A673 (cell line): ENCODE data around the gene FLT4. TPM values are rescaled to one million over a fixed set of nuclear protein-coding genes. Genes with fewer than 3 reads are reported as not detected.
"Not testable (repeated sequence)": the region's sequence is repeated elsewhere in the genome, so short reads cannot be mapped to it uniquely, and the experiment has no call there.

Experiments used
- BruUV-seq: library from RNA; stranded (reverse); fragments of 400-500 nt; replicated peaks from 2 replicates; lab custom pipeline; 2021; lab: Mats Ljungman, UMichigan
- CTCF ChIA-PET: fragments of 300-600 bp; sonication (Branson Sonifier 250); formaldehyde crosslinking; loops from one replicate; lab custom pipeline; 2022; ENCODE audit warnings: antibody characterized with exemption; lab: Charles Lee
- POLR2A ChIA-PET: fragments of 300-600 bp; sonication (Branson Sonifier 250); formaldehyde crosslinking; loops from one replicate; lab custom pipeline; 2022; ENCODE audit warnings: antibody characterized with exemption; ENCODE audit not compliant: low non-redundant PET; lab: Charles Lee
- DNase-seq: peaks from one replicate; pipeline ENCODE4 v3.0.0-alpha.2; 2015; ENCODE audit warnings: low spot score
- H3K27ac ChIP-seq: fragments of 200-600 bp; sonication (generic); 2 replicates; pipeline ENCODE4 v1.5.1; 2016; ENCODE audit warnings: mixed run types, low read depth, mild to moderate bottlenecking, mixed read lengths, antibody characterized with exemption, low read length; ENCODE audit not compliant: poor library complexity, severe bottlenecking
- H3K27me3 ChIP-seq: fragments of 200-600 bp; sonication (generic); replicated peaks from 2 replicates; pipeline ENCODE4 v1.6.1; 2017; ENCODE audit warnings: mixed run types, low read depth, mild to moderate bottlenecking, mixed read lengths, antibody characterized with exemption, low read length; ENCODE audit not compliant: insufficient read depth, poor library complexity
- H3K36me3 ChIP-seq: fragments of 200-600 bp; sonication (generic); 2 replicates; pipeline ENCODE4 v1.6.1; 2016; ENCODE audit warnings: mixed run types, mild to moderate bottlenecking, mixed read lengths, antibody characterized with exemption, low read length; ENCODE audit not compliant: insufficient read depth, poor library complexity, severe bottlenecking
- H3K4me1 ChIP-seq: fragments of 200-600 bp; sonication (generic); 2 replicates; pipeline ENCODE4 v1.6.1; 2017; ENCODE audit warnings: mixed run types, mild to moderate bottlenecking, mixed read lengths, antibody characterized with exemption, low read length; ENCODE audit not compliant: insufficient read depth, poor library complexity, severe bottlenecking
- H3K4me3 ChIP-seq: fragments of 200-600 bp; sonication (generic); 2 replicates; pipeline ENCODE4 v1.5.1; 2016; ENCODE audit warnings: low read depth, mixed run types, mild to moderate bottlenecking, mixed read lengths, low read length; ENCODE audit not compliant: poor library complexity, severe bottlenecking
- H3K9me3 ChIP-seq: fragments of 200-600 bp; sonication (generic); 2 replicates; pipeline ENCODE4 v1.6.1; 2016; ENCODE audit warnings: mixed run types, low read depth, mild to moderate bottlenecking, mixed read lengths, antibody characterized with exemption, low read length; ENCODE audit not compliant: poor library complexity, severe bottlenecking
- CTCF ChIP-seq: fragments of 300-800, 200-600 bp; sonication (generic); conservative IDR thresholded peaks from 2 replicates; pipeline ENCODE4 v1.5.1; 2017; ENCODE audit warnings: low read depth, mild to moderate bottlenecking, antibody characterized with exemption, low read length, moderate library complexity, mixed read lengths
- EZH2 ChIP-seq: fragments of 200-600 bp; sonication (generic); IDR thresholded peaks from 2 replicates; pipeline ENCODE4 v1.6.1; 2017; ENCODE audit warnings: borderline replicate concordance, low read depth, mild to moderate bottlenecking, mixed read lengths, antibody characterized with exemption, low read length; ENCODE audit not compliant: poor library complexity, severe bottlenecking
- intact Hi-C: fragments of 100-400 bp; cut with micrococcal nuclease; formaldehyde crosslinking; loops from one replicate; pipeline ENCODE4 v1.10.0; 2022; ENCODE audit not compliant: unreplicated experiment
- total RNA-seq: library from RNA; stranded (reverse); gene quantifications from 2 replicates; pipeline ENCODE4 v1.2.3, GENCODE V29; 2021

Gene FLT4
- total RNA-seq, 1 experiment from 2014 or later, result 8.6 TPM

GRCh38 chr5:180658774-180659564 is 9.6 kb upstream of the FLT4 start:
- no peak for TF ChIP-seq CTCF
- CTCF ChIA-PET, result interaction anchor here (0.5 kb wide), 1 partner anchor 9 kb away, joined by 9 read pairs; the partner anchor contains the start of gene FLT4
- peaks cover 31% of the 10 kb centered on the region for H3K27me3 ChIP-seq
- no peak for DNase-seq
- H3K9me3 ChIP-seq, result no peaks in the 10 kb centered on the region
- H3K27ac ChIP-seq, result no peak overlapping the region
- intact Hi-C loops, result no loop called here
- H3K4me1 ChIP-seq, result no peaks in the 10 kb centered on the region
- POLR2A ChIA-PET, result no interaction called here
- no peaks in the 10 kb centered on the region for H3K36me3 ChIP-seq
- BruUV-seq, result no TSS peak
- H3K4me3 ChIP-seq, result no peak overlapping the region

- H3K9me3 ChIP-seq, POLR2A ChIA-PET, CTCF ChIA-PET, DNase-seq, H3K4me1 ChIP-seq, H3K27ac ChIP-seq, H3K4me3 ChIP-seq, BruUV-seq, H3K36me3 ChIP-seq, intact Hi-C loops: not testable (repeated sequence)
- peaks cover 48% of the 10 kb centered on the region for H3K27me3 ChIP-seq
These were observed 5.8 kb upstream of the FLT4 start for GRCh38 chr5:180655243-180655642.

- DNase-seq, result no peak
- peaks cover 61% of the 10 kb centered on the region for H3K27me3 ChIP-seq
- no peak overlapping the region for H3K4me3 ChIP-seq
- no peaks in the 10 kb centered on the region for H3K4me1 ChIP-seq
- ChIA-PET CTCF (no interaction called here), POLR2A (no interaction called here)
- TF ChIP-seq CTCF (no peak), EZH2 (no peak)
- intact Hi-C loops, result no loop called here
- H3K27ac ChIP-seq, result no peak overlapping the region
- H3K36me3 ChIP-seq, result no peaks in the 10 kb centered on the region
- BruUV-seq, result no TSS peak
- H3K9me3 ChIP-seq, result no peaks in the 10 kb centered on the region
These were observed 3.4 kb upstream of the FLT4 start for GRCh38 chr5:180652771-180653170.

GRCh38 chr5:180652346-180652745 is 2.9 kb upstream of the FLT4 start:
- no peaks in the 10 kb centered on the region for H3K36me3 ChIP-seq
- intact Hi-C loops, result no loop called here
- TF ChIP-seq EZH2, result no peak
- no peak for TF ChIP-seq CTCF
- CTCF ChIA-PET, result no interaction called here
- H3K27ac ChIP-seq, result no peak overlapping the region
- H3K4me1 ChIP-seq, result no peaks in the 10 kb centered on the region
- POLR2A ChIA-PET, result no interaction called here
- no peaks in the 10 kb centered on the region for H3K9me3 ChIP-seq
- DNase-seq, result no peak
- H3K4me3 ChIP-seq, result no peak overlapping the region
- BruUV-seq, result no TSS peak
- peaks cover 64% of the 10 kb centered on the region for H3K27me3 ChIP-seq
